Stimulated activated naive CD8-positive, alpha-beta T cell treated with anti-CD3 and anti-CD28 coated beads, Interleukin-15, Interleukin-2, amounts not matched to agents 100 U/mL and 50 U/mL, for 24 hours (primary cell): Measurements from ENCODE around the gene NPLOC4.

ENCODE experiments used
- ATAC-seq: fragments of 150-1000 bp; cut with Tn5 transposase; one replicate; pipeline ENCODE4 v1.10.0; 2021
- DNase-seq: peaks from one replicate; pipeline ENCODE4 v3.0.0; 2021

NPLOC4 gene

DNA sequence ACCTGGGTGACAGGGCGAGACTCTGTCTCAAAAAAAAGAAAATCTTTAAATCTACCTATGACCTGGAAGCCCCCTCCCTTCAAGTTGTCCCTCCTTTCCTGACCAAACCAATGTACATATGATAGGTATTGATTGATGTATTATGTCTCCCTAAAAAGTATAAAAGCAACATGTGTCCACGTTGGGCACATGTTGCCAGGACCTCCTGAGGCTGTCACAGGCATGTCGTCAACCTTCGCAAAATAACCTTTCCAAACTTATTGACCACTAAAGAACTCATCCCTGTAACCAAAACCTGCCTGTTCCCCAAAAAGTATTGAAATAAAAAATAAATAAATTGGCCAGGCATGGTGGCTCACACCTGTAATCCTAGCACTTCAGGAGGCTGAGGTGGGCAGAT is 25.1 kb upstream of the NPLOC4 start:
- no peak for DNase-seq
- ATAC-seq = no peak

DNA sequence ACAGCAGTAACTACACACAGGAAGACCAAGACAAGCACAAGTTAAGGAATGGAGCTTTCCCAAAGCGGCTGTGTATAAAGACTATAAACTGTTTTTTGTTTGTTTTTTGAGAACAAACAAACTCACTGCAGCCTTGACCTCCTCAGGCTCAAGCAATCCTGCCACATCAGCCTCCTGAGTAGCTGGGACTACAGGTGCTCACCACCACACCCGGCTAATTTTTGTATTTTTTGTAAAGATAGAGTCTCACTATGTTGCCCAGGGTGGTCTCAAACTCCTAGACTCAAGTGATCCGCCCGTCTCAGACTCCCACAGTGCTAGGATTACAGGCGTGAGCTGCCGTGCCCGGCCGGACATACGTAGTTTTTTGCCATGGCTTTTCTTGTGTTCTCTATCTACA is 23.5 kb upstream of the NPLOC4 start:
- no peak for ATAC-seq
- DNase-seq = no peak

- DNase-seq (no peak), ATAC-seq (no peak)
Measured at GRCh38 chr17:81659038-81659437, 22.1 kb upstream of the NPLOC4 start.

DNA sequence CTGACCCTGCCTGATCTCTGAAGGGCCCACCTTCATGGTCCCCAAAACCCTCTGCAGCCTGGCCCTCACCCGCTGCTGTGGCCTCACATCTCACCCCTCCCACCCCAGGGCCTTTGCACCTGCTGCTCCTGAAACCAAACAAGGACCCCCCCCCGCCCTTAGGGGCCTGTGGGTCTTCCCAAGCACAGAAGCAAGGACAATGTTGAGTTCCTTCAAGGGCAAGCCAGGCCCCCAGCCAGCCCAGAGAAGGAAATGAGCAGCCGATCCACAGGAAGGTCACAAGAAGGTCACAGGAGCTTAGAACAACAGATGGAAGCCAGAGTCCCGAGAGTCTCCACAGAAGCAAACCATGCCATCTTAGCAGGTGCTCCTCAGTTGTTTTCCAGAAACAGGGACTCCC is 19.9 kb upstream of the NPLOC4 start:
- ATAC-seq = no peak
- DNase-seq = no peak

GRCh38 chr17:81656118-81656743 is 19.3 kb upstream of the NPLOC4 start, which contains the start of gene PDE6G:
Gene PDE6G, minus strand, starts transcription at chr17:81656542. Its CDS starts 3,237 bp downstream, at chr17:81653305.
- ATAC-seq (no peak), DNase-seq (no peak)

GRCh38 chr17:81655378-81656117 is 18.6 kb upstream of the NPLOC4 start:
- DNase-seq (no peak), ATAC-seq (no peak)

DNA sequence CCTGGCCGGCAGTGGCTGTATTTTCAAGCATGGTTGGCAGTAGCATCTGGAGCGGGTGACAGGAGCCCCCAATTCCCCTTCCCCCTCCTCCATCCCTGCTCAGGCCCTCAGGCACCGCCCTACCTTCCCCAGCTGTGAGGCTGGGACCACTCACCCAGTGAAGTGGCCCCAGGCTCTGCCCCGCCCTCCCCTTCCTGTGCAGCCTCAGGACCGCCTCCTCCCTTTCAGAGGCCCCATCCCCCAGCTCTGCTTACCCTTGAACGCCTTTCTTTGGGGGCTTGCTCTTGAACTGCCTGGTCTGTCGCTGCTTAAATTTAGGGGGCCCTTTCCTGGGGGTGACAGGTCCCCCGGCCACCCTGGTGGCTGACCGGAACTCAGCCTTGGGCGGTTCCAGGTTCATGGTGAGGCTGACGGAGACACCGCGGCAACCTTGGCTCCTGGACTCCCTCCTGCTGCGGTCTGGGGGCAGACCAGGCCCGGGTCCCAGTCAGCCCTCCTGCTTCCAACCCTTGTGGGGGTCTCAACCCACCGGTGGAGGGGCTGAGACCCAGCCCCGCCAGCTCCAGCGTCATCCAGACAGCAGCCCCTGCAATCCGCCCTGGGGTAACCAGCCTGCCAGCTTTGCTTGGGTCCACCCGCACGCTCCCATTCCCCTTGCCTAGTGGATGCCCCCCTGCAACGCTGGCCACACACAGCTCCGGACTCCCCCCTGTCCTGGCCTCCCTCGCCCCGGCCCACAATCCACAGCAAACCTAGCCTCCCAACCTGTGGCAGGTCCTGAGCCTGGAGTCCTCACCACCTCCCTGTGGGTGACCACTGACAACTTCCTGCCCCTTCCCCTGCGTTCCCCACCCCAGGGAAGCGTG is 16.2 kb upstream of the NPLOC4 start:
- peak; percentile 47 for ATAC-seq
- peak; percentile 40 for DNase-seq

- DNase-seq (no peak), ATAC-seq (no peak)
Measured at GRCh38 chr17:81651692-81652091, 14.8 kb upstream of the NPLOC4 start.

- ATAC-seq (no peak), DNase-seq (no peak)
Measured at GRCh38 chr17:81650951-81651350, 14.0 kb upstream of the NPLOC4 start.

- ATAC-seq = no peak
Measured at GRCh38 chr17:81648707-81649085, 11.8 kb upstream of the NPLOC4 start.

GRCh38 chr17:81648013-81648706 is 11.2 kb upstream of the NPLOC4 start:
- no peak for ATAC-seq
- no peak for DNase-seq

More at GRCh38 chr17:81648707-81649085, 11.8 kb upstream of the NPLOC4 start:
- DNase-seq = no peak

- ATAC-seq (no peak), DNase-seq (no peak)
Measured at GRCh38 chr17:81647640-81648012, 10.7 kb upstream of the NPLOC4 start.

DNA sequence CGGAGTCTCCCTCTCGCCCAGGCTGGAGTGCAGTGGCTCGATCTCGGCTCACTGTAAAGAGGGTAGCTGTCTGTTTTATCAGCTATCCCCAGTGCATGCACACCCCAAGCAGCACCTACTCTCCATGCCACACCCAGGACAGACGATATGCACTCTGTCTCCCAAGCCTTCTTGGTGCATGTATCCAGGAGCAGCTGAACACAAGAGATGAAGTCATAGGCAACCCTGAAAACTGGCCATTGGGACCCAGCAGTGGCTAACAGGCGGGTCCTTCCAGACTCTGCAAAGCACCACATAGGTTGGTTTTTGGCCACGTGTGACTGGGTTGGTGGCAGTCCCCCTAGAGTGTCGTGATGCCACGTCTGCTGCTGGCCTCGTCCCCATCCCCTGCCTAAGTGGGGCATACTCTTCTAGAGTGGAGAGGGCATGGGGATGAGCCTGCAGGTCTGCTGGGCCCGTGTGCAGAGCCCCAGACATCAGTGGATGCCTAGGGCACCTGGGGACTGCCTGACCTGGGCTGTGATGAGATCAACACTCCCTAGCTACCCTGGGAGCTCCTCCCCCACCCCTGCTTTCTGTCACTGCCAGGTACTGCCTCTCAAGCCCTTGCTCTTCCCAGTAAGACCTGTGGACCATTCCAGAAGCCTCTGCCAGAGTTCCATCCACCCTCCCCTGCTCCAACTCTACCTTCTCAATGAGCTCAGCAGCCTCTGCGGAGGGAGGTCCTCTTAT is 10.1 kb upstream of the NPLOC4 start:
- ATAC-seq (no peak), DNase-seq (no peak)

DNA sequence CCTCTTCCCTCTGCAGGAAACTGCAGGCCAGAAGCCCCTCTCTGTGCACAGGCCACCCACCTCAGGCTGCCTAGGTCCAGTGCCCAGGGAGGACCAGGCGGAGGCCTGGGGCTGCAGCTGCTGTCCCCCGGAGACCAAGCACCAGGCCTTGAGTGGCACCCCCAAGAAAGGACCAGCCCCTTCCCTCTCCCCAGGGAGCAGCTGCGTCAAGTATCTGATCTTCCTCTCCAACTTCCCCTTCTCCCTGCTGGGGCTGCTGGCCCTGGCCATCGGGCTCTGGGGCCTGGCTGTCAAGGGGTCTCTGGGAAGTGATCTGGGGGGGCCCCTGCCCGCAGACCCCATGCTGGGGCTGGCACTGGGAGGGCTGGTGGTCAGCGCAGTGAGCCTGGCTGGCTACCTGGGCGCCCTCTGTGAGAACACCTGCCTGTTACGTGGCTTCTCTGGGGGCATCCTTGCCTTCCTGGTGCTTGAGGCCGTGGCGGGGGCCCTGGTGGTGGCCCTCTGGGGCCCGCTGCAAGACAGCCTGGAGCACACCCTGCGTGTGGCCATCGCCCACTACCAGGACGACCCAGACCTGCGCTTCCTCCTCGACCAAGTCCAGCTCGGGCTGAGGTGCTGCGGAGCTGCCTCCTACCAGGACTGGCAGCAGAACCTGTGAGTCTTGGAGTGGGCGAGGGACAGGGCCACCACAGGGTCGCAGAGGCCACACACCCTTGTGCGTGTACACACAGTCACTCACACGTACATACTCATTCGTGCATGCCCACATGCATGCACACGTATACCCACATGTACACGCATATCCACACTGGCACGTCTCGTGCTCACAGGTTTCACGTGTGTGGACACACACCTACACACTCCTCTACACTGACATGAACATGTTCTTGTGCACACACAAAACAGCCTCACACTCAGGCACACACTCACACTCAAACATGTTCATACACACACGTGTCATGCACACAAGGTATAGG is 8.4 kb upstream of the NPLOC4 start:
- no peak for ATAC-seq
- DNase-seq = no peak

DNA sequence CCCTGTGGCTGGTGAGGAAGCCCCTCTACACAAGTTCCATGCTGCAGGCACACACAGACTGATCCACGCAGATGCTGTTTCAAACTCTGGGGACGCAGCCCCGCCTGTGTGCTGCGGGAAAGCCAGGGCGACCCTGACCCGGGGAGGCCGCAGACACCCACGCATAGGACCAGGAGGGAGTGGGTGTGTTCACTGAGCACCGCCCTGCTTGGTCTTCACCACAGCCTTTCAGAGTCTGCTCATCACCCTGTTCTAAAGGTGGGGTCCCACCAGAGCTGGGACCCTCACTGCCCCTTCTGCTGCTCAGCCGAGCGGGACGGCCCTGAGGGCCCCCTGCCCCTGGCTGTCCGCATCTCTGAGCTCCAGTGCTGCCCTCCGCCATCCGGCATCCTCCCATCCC is 7.6 kb upstream of the NPLOC4 start:
- DNase-seq = no peak

GRCh38 chr17:81641825-81642489 is 5.0 kb upstream of the NPLOC4 start:
- DNase-seq (no peak), ATAC-seq (no peak)

More for the DNA sequence above, 7.6 kb upstream of the NPLOC4 start:
- no peak for ATAC-seq

- ATAC-seq = no peak
- no peak for DNase-seq
Measured at GRCh38 chr17:81640011-81640410, 3.1 kb upstream of the NPLOC4 start.

- DNase-seq (no peak), ATAC-seq (no peak)
Measured at GRCh38 chr17:81638683-81639082, 1.8 kb upstream of the NPLOC4 start.

DNA sequence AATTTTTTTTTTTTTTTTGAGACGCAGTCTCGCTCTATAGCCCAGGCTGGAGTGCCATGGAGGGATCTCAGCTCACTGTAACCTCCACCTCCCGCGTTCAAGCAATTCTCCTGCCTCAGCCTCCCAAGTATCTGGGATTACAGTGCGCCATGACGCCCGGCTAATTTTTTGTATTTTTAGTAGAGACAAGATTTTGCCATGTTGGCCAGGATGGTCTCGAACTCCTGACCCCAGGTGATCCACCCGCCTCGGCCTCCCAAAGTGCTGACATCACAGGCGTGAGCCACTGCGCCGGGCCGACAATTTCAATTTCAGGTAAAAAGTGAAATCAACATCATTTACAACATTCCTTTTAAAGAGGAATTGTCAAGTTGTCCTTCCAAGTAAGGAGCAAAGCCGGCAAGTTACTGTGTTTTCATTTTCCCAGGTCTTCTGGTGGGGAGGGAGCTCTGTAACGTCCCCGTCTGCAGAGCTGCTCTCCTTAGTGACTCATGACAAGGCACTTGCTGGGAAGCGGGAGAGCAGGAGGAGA is 873 bp downstream of the NPLOC4 start:
- DNase-seq = no peak

GRCh38 chr17:81635431-81635830 is 1.5 kb downstream of the NPLOC4 start:
- no peak for ATAC-seq
- no peak for DNase-seq

More for the DNA sequence above, 873 bp downstream of the NPLOC4 start:
- no peak for ATAC-seq
